Right lung (tissue), 10 donors: ENCODE data around the gene ARGFX. TPM values are rescaled to one million over a fixed set of nuclear protein-coding genes. Genes with fewer than 3 reads are reported as not detected.
"Not testable (repeated sequence)": the region's sequence is repeated elsewhere in the genome, so short reads cannot be mapped to it uniquely, and the experiment has no call there.

ENCODE experiments used
- DNase-seq, 2 donors: peaks; one replicate each; pipeline ENCODE4 v3.0.0-alpha.2; 2013
- long read RNA-seq, 8 donors: transcript quantifications; one replicate each; lab custom pipeline, GENCODE V29; 2026
- polyA plus RNA-seq, 5 donors: library from polyadenylated mRNA; unstranded; fragments of 120-200 nt; gene quantifications; one replicate each; pipeline versions ENCODE4 v1.2.1 to v1.2.3, GENCODE V29; 2013; ENCODE audit warnings: inconsistent platforms in 1 of 5, low replicate concordance in 1 of 5; ENCODE audit not compliant: insufficient read length in 5 of 5, insufficient read depth in 1 of 5

The ARGFX gene
- not detected for polyA plus RNA-seq
- long read RNA-seq, donor 1, result 0 reads
- long read RNA-seq, donor 2, result 0 reads
- long read RNA-seq, donor 3, result 0 reads
- long read RNA-seq, donor 4, result 0 reads
- long read RNA-seq, donor 5, result 0 reads
- long read RNA-seq, donor 6, result 0 reads
- long read RNA-seq, donor 7, result 0 reads
- long read RNA-seq, donor 8, result 0 reads

- DNase-seq, result no peak
These were observed at the start of gene ARGFX for GRCh38 chr3:121567649-121568048. TSS of gene ARGFX (plus strand) at chr3:121567949. CDS start at chr3:121570714, 2,765 bp downstream.

- peak; percentile 20 to 40 for DNase-seq
These were observed 49.6 kb upstream of the ARGFX start for GRCh38 chr3:121517953-121518655.

- DNase-seq, result no peak
These were observed 47.2 kb upstream of the ARGFX start for GRCh38 chr3:121520510-121520909.

GRCh38 chr3:121529308-121529707 is 38.4 kb upstream of the ARGFX start:
- DNase-seq, result no peak

GRCh38 chr3:121531269-121531668 is 36.5 kb upstream of the ARGFX start:
- DNase-seq, result no peak

- DNase-seq, result no peak
These were observed 24.8 kb upstream of the ARGFX start for GRCh38 chr3:121542924-121543323.

GRCh38 chr3:121545049-121545573 is 22.6 kb upstream of the ARGFX start:
- DNase-seq, result peak in 1 of 2 donors; percentile 5

- peak; percentile 89 to 91 for DNase-seq
These were observed 21.9 kb upstream of the ARGFX start, which contains the start of gene POLQ for GRCh38 chr3:121545574-121546455. TSS of gene POLQ (minus strand) at chr3:121545988. CDS start at chr3:121545877, 111 bp downstream.

GRCh38 chr3:121552379-121552778 is 15.4 kb upstream of the ARGFX start:
- DNase-seq, result no peak

GRCh38 chr3:121552797-121553196 is 15.0 kb upstream of the ARGFX start:
- DNase-seq, result no peak

GRCh38 chr3:121557426-121557934 is 10.3 kb upstream of the ARGFX start:
- no peak for DNase-seq

GRCh38 chr3:121562148-121562547 is 5.6 kb upstream of the ARGFX start:
- no peak for DNase-seq

GRCh38 chr3:121566773-121567172 is 976 bp upstream of the ARGFX start:
- no peak for DNase-seq

GRCh38 chr3:121574449-121574848 is 6.7 kb downstream of the ARGFX start:
- DNase-seq, result no peak

GRCh38 chr3:121581691-121582090 is 13.9 kb downstream of the ARGFX start:
- DNase-seq, result no peak

- DNase-seq, result no peak
These were observed 16.7 kb downstream of the ARGFX start for GRCh38 chr3:121584418-121584817.

- DNase-seq, result no peak
These were observed 25.3 kb downstream of the ARGFX start, which contains the start of gene FBXO40 for GRCh38 chr3:121592856-121593702. TSS of gene FBXO40 (plus strand) at chr3:121593379. CDS start at chr3:121620576, 27,197 bp downstream.

GRCh38 chr3:121593806-121594205 is 26.1 kb downstream of the ARGFX start:
- not testable (repeated sequence) for DNase-seq

- DNase-seq, result no peak
These were observed 27.1 kb downstream of the ARGFX start for GRCh38 chr3:121594850-121595249.

GRCh38 chr3:121595765-121596406 is 28.1 kb downstream of the ARGFX start:
- no peak for DNase-seq
